Nephron progenitor cell (in vitro differentiated cells): ENCODE results near the gene CFAP65.

Experiments
- DNase-seq: peaks from one replicate; pipeline ENCODE4 v3.0.0; 2021
- H3K27ac Mint-ChIP-seq: 2 replicates; pipeline ENCODE4 v1.8.0; 2021; ENCODE audit warnings: mild to moderate bottlenecking, moderate library complexity, mixed read lengths
- H3K27me3 Mint-ChIP-seq: 2 replicates; pipeline ENCODE4 v1.8.0; 2021; ENCODE audit warnings: mild to moderate bottlenecking, low read depth, mixed read lengths; ENCODE audit not compliant: poor library complexity
- H3K36me3 Mint-ChIP-seq: 2 replicates; pipeline ENCODE4 v1.8.0; 2021; ENCODE audit warnings: low read depth, mixed read lengths
- H3K4me1 Mint-ChIP-seq: 2 replicates; pipeline ENCODE4 v1.8.0; 2021; ENCODE audit warnings: mixed read lengths
- H3K4me3 Mint-ChIP-seq: 2 replicates; pipeline ENCODE4 v1.8.0; 2021; ENCODE audit warnings: mild to moderate bottlenecking, moderate library complexity, mixed read lengths
- H3K9me3 Mint-ChIP-seq: 2 replicates; pipeline ENCODE4 v1.8.0; 2021; ENCODE audit warnings: mild to moderate bottlenecking, moderate library complexity, mixed read lengths
- CTCF ChIP-seq: fragments of 200-600 bp; sonication (generic); IDR thresholded peaks from 2 replicates; pipeline ENCODE4 v1.5.0; 2021; ENCODE audit warnings: antibody characterized with exemption

The CFAP65 gene

GRCh38 chr2:219038600-219038999 is 2.7 kb downstream of the CFAP65 start:
- Mint-ChIP-seq H3K36me3 (no peaks in the 10 kb centered on the region), H3K27ac (no peak overlapping the region), H3K27me3 (peaks cover 98% of the 10 kb centered on the region), H3K4me1 (peaks cover 5% of the 10 kb centered on the region), H3K4me3 (no peak overlapping the region), H3K9me3 (no peaks in the 10 kb centered on the region)
- TF ChIP-seq CTCF, result no peak
- DNase-seq, result no peak

- H3K4me1 Mint-ChIP-seq, result peaks cover 5% of the 10 kb centered on the region
- peaks cover 98% of the 10 kb centered on the region for H3K27me3 Mint-ChIP-seq
- H3K36me3 Mint-ChIP-seq, result no peaks in the 10 kb centered on the region
- H3K9me3 Mint-ChIP-seq, result no peaks in the 10 kb centered on the region
- no peak for TF ChIP-seq CTCF
- DNase-seq, result no peak
- H3K4me3 Mint-ChIP-seq, result no peak overlapping the region
- H3K27ac Mint-ChIP-seq, result no peak overlapping the region
These were observed 3.4 kb downstream of the CFAP65 start for GRCh38 chr2:219037783-219038499.

DNA sequence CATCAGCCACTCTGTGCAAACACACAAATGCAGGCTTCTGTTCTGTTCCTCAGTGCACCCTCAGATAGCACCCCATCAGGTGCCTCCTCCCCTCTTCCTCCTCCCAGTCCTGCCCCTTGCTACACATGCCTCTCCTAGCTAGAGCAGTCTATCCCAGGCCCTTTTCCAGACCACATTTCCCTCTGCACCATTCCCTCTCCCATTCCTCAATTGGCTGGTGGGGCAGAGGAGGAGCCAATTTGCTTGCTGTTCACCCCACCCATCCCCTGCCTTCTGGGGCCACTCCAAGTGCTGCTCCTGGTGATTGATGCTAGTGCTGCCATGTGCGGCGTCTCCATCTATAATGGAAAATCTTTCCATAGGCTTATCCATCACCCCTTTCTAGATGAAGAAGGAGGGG is 5.4 kb downstream of the CFAP65 start:
- DNase-seq, result no peak
- no peak overlapping the region for H3K4me3 Mint-ChIP-seq
- no peaks in the 10 kb centered on the region for H3K9me3 Mint-ChIP-seq
- no peaks in the 10 kb centered on the region for H3K36me3 Mint-ChIP-seq
- H3K27me3 Mint-ChIP-seq, result peaks cover 91% of the 10 kb centered on the region
- no peak overlapping the region for H3K27ac Mint-ChIP-seq
- H3K4me1 Mint-ChIP-seq, result no peaks in the 10 kb centered on the region
- TF ChIP-seq CTCF, result no peak

DNA sequence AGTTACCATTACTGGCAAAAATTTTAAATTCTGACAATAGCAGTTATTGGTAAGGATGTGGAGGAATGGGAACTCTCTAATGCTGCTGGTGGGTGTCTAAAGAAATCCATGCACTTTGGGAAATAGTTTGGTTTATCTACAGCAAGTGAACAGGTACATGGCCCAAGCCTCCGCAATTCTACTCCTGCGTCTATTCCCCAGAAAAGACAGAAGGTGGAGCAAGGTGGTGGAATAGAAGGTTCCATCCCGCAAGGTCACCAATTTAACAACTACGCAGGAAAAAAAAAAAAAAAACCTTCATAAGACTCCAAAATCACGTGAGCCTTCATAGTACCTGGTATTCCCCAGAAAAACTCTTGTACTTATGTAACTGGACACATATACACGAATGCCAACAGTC is 6.5 kb downstream of the CFAP65 start:
- no peak overlapping the region for H3K27ac Mint-ChIP-seq
- no peak for TF ChIP-seq CTCF
- H3K4me3 Mint-ChIP-seq, result no peak overlapping the region
- no peak for DNase-seq
- no peaks in the 10 kb centered on the region for H3K9me3 Mint-ChIP-seq
- no peaks in the 10 kb centered on the region for H3K36me3 Mint-ChIP-seq
- H3K4me1 Mint-ChIP-seq, result no peaks in the 10 kb centered on the region
- peaks cover 80% of the 10 kb centered on the region for H3K27me3 Mint-ChIP-seq

DNA sequence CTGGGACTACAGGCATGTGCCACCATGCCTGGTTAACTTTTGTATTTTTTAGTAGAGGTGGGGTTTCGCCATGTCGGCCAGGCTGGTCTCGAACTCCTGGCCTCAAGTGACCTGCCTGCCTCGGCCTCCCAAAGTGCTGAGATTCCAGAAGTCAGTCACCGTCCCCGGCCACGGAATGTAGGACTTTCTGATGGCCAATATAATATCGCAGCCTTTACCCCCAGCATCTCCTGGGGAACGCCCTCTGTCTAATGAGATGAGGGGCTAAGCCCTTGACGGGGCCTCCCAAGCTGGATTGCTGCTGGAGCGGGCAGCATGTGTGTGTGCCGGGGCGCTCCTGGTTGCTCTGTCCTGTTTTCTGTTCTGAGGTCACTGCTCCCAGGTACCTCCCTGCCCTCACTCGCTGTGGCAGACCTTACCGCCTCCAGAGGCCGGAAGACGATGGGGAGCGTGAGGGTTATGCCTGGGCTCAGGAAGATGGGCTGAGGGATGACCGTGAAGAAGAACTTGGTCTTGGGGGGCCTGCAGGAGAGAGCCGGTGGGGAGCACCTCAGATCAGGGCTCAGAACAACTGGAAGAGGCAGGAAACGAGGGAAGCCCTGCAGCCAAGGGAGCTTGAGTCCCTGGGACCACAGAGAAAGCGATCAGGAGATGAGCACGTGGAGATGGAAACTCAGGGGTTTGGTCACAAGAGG is 9.1 kb downstream of the CFAP65 start:
- H3K27me3 Mint-ChIP-seq, result peaks cover 73% of the 10 kb centered on the region
- TF ChIP-seq CTCF, result no peak
- no peak overlapping the region for H3K27ac Mint-ChIP-seq
- no peaks in the 10 kb centered on the region for H3K36me3 Mint-ChIP-seq
- H3K4me1 Mint-ChIP-seq, result no peaks in the 10 kb centered on the region
- no peak for DNase-seq
- no peaks in the 10 kb centered on the region for H3K9me3 Mint-ChIP-seq
- H3K4me3 Mint-ChIP-seq, result no peak overlapping the region
